PC-9 (cell line): ENCODE data around the gene AGXT. TPM values are rescaled to one million over a fixed set of nuclear protein-coding genes. Genes with fewer than 3 reads are reported as not detected.

Source experiments
- BruUV-seq: library from RNA; stranded (reverse); fragments of 400-500 nt; replicated peaks from 2 replicates; lab custom pipeline; 2021; lab: Mats Ljungman, UMichigan
- CTCF ChIA-PET: fragments of 300-600 bp; sonication (Branson Sonifier 250); formaldehyde crosslinking; loops from one replicate; lab custom pipeline; 2022; ENCODE audit warnings: antibody characterized with exemption; lab: Charles Lee
- POLR2A ChIA-PET: fragments of 300-600 bp; sonication (Branson Sonifier 250); formaldehyde crosslinking; loops from one replicate; lab custom pipeline; 2022; ENCODE audit warnings: antibody characterized with exemption; ENCODE audit not compliant: unreplicated experiment; lab: Charles Lee
- DNase-seq, 2 experiments: peaks; one replicate each; pipeline versions ENCODE4 v3.0.0 to v3.0.0-alpha.2; 2015 to 2022; ENCODE audit warnings: mixed read lengths in 1 of 2
- H2AFZ ChIP-seq: fragments of 200-600 bp; sonication (generic); 2 replicates; pipeline ENCODE4 v1.8.1; 2017; ENCODE audit warnings: antibody characterized with exemption
- H3F3A ChIP-seq: fragments of 200-600 bp; sonication (generic); 2 replicates; pipeline ENCODE4 v1.8.1; 2017; ENCODE audit warnings: antibody characterized with exemption, mild to moderate bottlenecking, low read depth; ENCODE audit not compliant: insufficient read depth
- H3K27ac ChIP-seq: fragments of 200-600 bp; sonication (generic); 2 replicates; pipeline ENCODE4 v1.6.1; 2016; ENCODE audit warnings: mixed run types
- H3K27me3 ChIP-seq: fragments of 200-600 bp; sonication (generic); 2 replicates; pipeline ENCODE4 v1.6.1; 2016; ENCODE audit warnings: low read depth, mixed run types; ENCODE audit not compliant: insufficient read depth
- H3K36me3 ChIP-seq: fragments of 200-600 bp; sonication (generic); 2 replicates; pipeline ENCODE4 v1.6.1; 2016; ENCODE audit warnings: low read depth, mixed run types
- H3K4me1 ChIP-seq: fragments of 200-600 bp; sonication (generic); replicated peaks from 2 replicates; pipeline ENCODE4 v1.6.1; 2016; ENCODE audit warnings: mixed run types; ENCODE audit not compliant: insufficient read depth
- H3K4me2 ChIP-seq: fragments of 200-600 bp; sonication (generic); 2 replicates; pipeline ENCODE4 v1.6.1; 2017; ENCODE audit warnings: mixed run types
- H3K4me3 ChIP-seq: fragments of 200-600 bp; sonication (generic); 2 replicates; pipeline ENCODE4 v1.6.1; 2016; ENCODE audit warnings: mixed run types
- H3K79me2 ChIP-seq: fragments of 200-600 bp; sonication (generic); 2 replicates; pipeline ENCODE4 v1.6.1; 2017; ENCODE audit warnings: low read depth, mixed run types
- H3K9me2 ChIP-seq: fragments of 200-600 bp; sonication (generic); 2 replicates; pipeline ENCODE4 v1.8.1; 2017; ENCODE audit warnings: mild to moderate bottlenecking; ENCODE audit not compliant: insufficient read depth
- H3K9me3 ChIP-seq: fragments of 200-600 bp; sonication (generic); 2 replicates; pipeline ENCODE4 v1.8.1; 2016; ENCODE audit warnings: low read depth; ENCODE audit not compliant: insufficient read depth
- H4K20me1 ChIP-seq: fragments of 200-600 bp; sonication (generic); 2 replicates; pipeline ENCODE4 v1.8.1; 2017; ENCODE audit not compliant: insufficient read depth
- CTCF ChIP-seq: fragments of 200-600 bp; sonication (generic); conservative IDR thresholded peaks from 2 replicates; pipeline ENCODE4 v1.6.1; 2017; ENCODE audit warnings: mixed run types, antibody characterized with exemption, mild to moderate bottlenecking, moderate library complexity
- EZH2 ChIP-seq: fragments of 200-600 bp; sonication (generic); IDR thresholded peaks from 2 replicates; pipeline ENCODE4 v1.8.0; 2017; ENCODE audit warnings: antibody characterized with exemption, low read depth
- intact Hi-C: fragments of 100-400 bp; cut with micrococcal nuclease; formaldehyde crosslinking; loops from one replicate; pipeline ENCODE4 v1.10.0; 2022; ENCODE audit not compliant: unreplicated experiment
- total RNA-seq: library from RNA; stranded (reverse); gene quantifications from 2 replicates; pipeline ENCODE4 v1.2.3, GENCODE V29; 2021

The AGXT gene
- total RNA-seq, 1 experiment from 2014 or later = not detected

- H3K9me3 ChIP-seq = no peaks in the 10 kb centered on the region
- no peak overlapping the region for H3K4me3 ChIP-seq
- H3K9me2 ChIP-seq = no peaks in the 10 kb centered on the region
- ChIA-PET POLR2A (interaction anchor here (0.6 kb wide), 1 partner anchor 787 kb away, joined by 3 read pairs; the partner anchor contains the start of gene ATG4B), CTCF (interaction anchor here (0.9 to 1.0 kb wide), 2 partner anchors 42 to 228 kb away, joined by 3 read pairs; no protein-coding TSS in a partner anchor)
- no peaks in the 10 kb centered on the region for H3K36me3 ChIP-seq
- no peaks in the 10 kb centered on the region for H3F3A ChIP-seq
- BruUV-seq = no TSS peak
- no peaks in the 10 kb centered on the region for H4K20me1 ChIP-seq
- H3K27me3 ChIP-seq = peaks cover 10% of the 10 kb centered on the region
- intact Hi-C loops = loop anchor here (2.0 to 10.0 kb wide), 8 partner anchors 63 to 1027 kb away; partner anchors contain the start of genes FARP2, MTERF4 and PASK
- no peak overlapping the region for H3K27ac ChIP-seq
- H2AFZ ChIP-seq = no peak overlapping the region
- DNase-seq = no peak
- H3K4me2 ChIP-seq = no peak overlapping the region
- no peak for TF ChIP-seq CTCF
- no peak for TF ChIP-seq EZH2
- H3K4me1 ChIP-seq = no peaks in the 10 kb centered on the region
- H3K79me2 ChIP-seq = no peaks in the 10 kb centered on the region
These were observed 18.6 kb upstream of the AGXT start for GRCh38 chr2:240850026-240850425.

DNA sequence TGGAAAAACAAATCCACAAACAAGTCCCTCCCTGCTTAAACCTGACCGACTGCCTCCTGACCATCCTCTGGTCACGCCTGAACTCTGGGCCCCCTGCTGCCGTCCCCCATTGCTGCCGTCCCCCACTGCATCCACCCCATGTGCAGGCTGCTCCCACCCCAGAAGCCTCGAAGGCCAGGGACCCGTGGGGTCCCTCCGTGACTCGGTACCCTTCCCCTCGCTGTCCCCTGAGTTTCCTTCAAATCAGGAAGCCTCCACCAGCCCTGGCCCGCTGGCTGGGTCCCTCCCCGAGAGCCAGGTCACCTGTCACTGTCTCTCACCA lies 17.9 kb upstream of the AGXT start:
- no peaks in the 10 kb centered on the region for H4K20me1 ChIP-seq
- ChIA-PET CTCF (no interaction called here), POLR2A (no interaction called here)
- no peak overlapping the region for H3K4me2 ChIP-seq
- no peaks in the 10 kb centered on the region for H3K79me2 ChIP-seq
- no peaks in the 10 kb centered on the region for H3K9me3 ChIP-seq
- DNase-seq = no peak
- no peaks in the 10 kb centered on the region for H3K4me1 ChIP-seq
- no peak overlapping the region for H2AFZ ChIP-seq
- H3K36me3 ChIP-seq = no peaks in the 10 kb centered on the region
- TF ChIP-seq CTCF = no peak
- no peak for TF ChIP-seq EZH2
- H3K9me2 ChIP-seq = no peaks in the 10 kb centered on the region
- H3K27ac ChIP-seq = no peak overlapping the region
- peaks cover 3% of the 10 kb centered on the region for H3K27me3 ChIP-seq
- intact Hi-C loops = loop anchor here (1.0 to 10.0 kb wide), 10 partner anchors 62 to 1027 kb away; partner anchors contain the start of genes FARP2, MTERF4 and PASK
- BruUV-seq = no TSS peak
- no peak overlapping the region for H3K4me3 ChIP-seq
- H3F3A ChIP-seq = no peaks in the 10 kb centered on the region

- TF ChIP-seq CTCF (peak; percentile 97), EZH2 (no peak)
- Histone ChIP-seq H3K9me2 (no peaks in the 10 kb centered on the region), H3K4me3 (no peak overlapping the region), H3K27ac (no peak overlapping the region), H3K4me1 (no peaks in the 10 kb centered on the region), H3K9me3 (no peaks in the 10 kb centered on the region), H3F3A (no peaks in the 10 kb centered on the region), H3K27me3 (no peaks in the 10 kb centered on the region), H3K4me2 (no peak overlapping the region), H3K36me3 (no peaks in the 10 kb centered on the region), H3K79me2 (no peaks in the 10 kb centered on the region), H2AFZ (no peak overlapping the region), H4K20me1 (no peaks in the 10 kb centered on the region)
- peak; percentile 64 to 91 for DNase-seq
- ChIA-PET CTCF (interaction anchor here (0.6 kb wide), 1 partner anchor 499 kb away, joined by 4 read pairs; no protein-coding TSS in a partner anchor), POLR2A (no interaction called here)
- BruUV-seq = no TSS peak
- intact Hi-C loops = loop anchor here (1.0 to 10.0 kb wide), 10 partner anchors 61 to 1026 kb away; partner anchors contain the start of genes FARP2, MTERF4 and PASK
These were observed 17.3 kb upstream of the AGXT start for GRCh38 chr2:240851078-240851991.
